Measurements from ENCODE around the gene KCNJ16.

GRCh38 chr17:70110443-70110880 lies 35.4 kb downstream of the KCNJ16 start:
- TF ChIP-seq CTCF (IDR thresholded peaks at IDR 0.05) (no peak), POLR2A (IDR thresholded peaks at IDR 0.05) (no peak)

Measured in esophagus squamous epithelium (tissue), 4 donors.